Nephron progenitor cell (in vitro differentiated cells): ENCODE data around the gene NR1H2.

Experiments used
- DNase-seq: peaks from one replicate; pipeline ENCODE4 v3.0.0; 2021
- H3K27ac Mint-ChIP-seq: 2 replicates; pipeline ENCODE4 v1.8.0; 2021; ENCODE audit warnings: mild to moderate bottlenecking, moderate library complexity, mixed read lengths
- H3K27me3 Mint-ChIP-seq: 2 replicates; pipeline ENCODE4 v1.8.0; 2021; ENCODE audit warnings: mild to moderate bottlenecking, low read depth, mixed read lengths; ENCODE audit not compliant: poor library complexity
- H3K36me3 Mint-ChIP-seq: 2 replicates; pipeline ENCODE4 v1.8.0; 2021; ENCODE audit warnings: low read depth, mixed read lengths
- H3K4me1 Mint-ChIP-seq: 2 replicates; pipeline ENCODE4 v1.8.0; 2021; ENCODE audit warnings: mixed read lengths
- H3K4me3 Mint-ChIP-seq: 2 replicates; pipeline ENCODE4 v1.8.0; 2021; ENCODE audit warnings: mild to moderate bottlenecking, moderate library complexity, mixed read lengths
- H3K9me3 Mint-ChIP-seq: 2 replicates; pipeline ENCODE4 v1.8.0; 2021; ENCODE audit warnings: mild to moderate bottlenecking, moderate library complexity, mixed read lengths
- TF ChIP-seq, protein P1 (sequence below): fragments of 200-600 bp; sonication (generic); IDR thresholded peaks from 2 replicates; pipeline ENCODE4 v1.5.0; 2021; ENCODE audit warnings: antibody characterized with exemption

Gene NR1H2

DNA sequence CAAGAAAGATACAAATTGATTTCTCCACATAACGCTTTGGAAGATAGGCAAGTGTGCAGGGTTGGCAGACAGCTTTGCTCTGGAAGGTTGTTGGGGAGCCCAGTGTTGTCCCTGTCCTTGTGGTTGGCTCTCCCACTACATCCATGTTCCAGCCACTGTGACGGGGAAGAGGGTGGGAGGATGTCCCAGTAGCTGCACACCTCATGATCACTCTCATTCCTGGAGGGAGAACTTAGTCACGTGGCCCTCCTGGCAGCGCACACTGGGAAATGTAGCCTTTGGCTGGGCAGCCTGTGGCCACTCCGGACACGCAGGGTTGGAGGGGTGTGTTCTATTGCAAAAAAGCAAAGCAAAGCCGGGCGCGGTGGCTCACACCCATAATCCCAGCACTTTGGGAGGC lies 17.8 kb downstream of the NR1H2 start:
- peaks cover 40% of the 10 kb centered on the region for H3K9me3 Mint-ChIP-seq
- H3K27ac Mint-ChIP-seq, result no peak overlapping the region
- H3K36me3 Mint-ChIP-seq, result peaks cover 62% of the 10 kb centered on the region
- H3K4me3 Mint-ChIP-seq, result no peak overlapping the region
- TF ChIP-seq, protein P1, sequence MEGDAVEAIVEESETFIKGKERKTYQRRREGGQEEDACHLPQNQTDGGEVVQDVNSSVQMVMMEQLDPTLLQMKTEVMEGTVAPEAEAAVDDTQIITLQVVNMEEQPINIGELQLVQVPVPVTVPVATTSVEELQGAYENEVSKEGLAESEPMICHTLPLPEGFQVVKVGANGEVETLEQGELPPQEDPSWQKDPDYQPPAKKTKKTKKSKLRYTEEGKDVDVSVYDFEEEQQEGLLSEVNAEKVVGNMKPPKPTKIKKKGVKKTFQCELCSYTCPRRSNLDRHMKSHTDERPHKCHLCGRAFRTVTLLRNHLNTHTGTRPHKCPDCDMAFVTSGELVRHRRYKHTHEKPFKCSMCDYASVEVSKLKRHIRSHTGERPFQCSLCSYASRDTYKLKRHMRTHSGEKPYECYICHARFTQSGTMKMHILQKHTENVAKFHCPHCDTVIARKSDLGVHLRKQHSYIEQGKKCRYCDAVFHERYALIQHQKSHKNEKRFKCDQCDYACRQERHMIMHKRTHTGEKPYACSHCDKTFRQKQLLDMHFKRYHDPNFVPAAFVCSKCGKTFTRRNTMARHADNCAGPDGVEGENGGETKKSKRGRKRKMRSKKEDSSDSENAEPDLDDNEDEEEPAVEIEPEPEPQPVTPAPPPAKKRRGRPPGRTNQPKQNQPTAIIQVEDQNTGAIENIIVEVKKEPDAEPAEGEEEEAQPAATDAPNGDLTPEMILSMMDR, result no peak
- no peaks in the 10 kb centered on the region for H3K27me3 Mint-ChIP-seq
- peaks cover 13% of the 10 kb centered on the region for H3K4me1 Mint-ChIP-seq
- no peak for DNase-seq

GRCh38 chr19:50398675-50399367 lies 22.6 kb downstream of the NR1H2 start:
- no peak for DNase-seq
- TF ChIP-seq, protein P1, result no peak
- H3K27ac Mint-ChIP-seq, result no peak overlapping the region
- H3K36me3 Mint-ChIP-seq, result peaks cover 37% of the 10 kb centered on the region
- H3K4me1 Mint-ChIP-seq, result peaks cover 16% of the 10 kb centered on the region
- H3K27me3 Mint-ChIP-seq, result no peaks in the 10 kb centered on the region
- H3K9me3 Mint-ChIP-seq, result peaks cover 7% of the 10 kb centered on the region
- no peak overlapping the region for H3K4me3 Mint-ChIP-seq

DNA sequence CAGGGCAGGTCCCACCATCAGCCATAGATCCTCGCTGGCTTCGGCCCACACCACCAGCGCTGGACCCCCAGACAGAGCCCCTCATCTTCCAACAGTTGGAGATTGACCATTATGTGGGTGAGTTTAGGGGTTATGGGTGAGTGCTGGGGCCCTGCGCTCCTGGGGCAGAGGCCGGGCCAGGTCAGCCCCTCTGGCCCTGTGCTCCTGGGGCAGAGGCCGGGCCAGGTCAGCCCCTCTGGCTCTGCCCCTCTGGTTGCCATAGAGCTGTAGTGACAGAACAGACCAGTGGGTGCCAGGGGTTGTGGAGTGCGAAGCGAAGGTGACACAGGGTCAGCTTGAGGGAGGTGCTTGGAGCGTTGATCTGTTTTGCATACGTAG lies 23.1 kb downstream of the NR1H2 start:
- DNase-seq, result no peak
- Mint-ChIP-seq H3K9me3 (peaks cover 4% of the 10 kb centered on the region), H3K4me1 (peaks cover 16% of the 10 kb centered on the region), H3K4me3 (no peak overlapping the region), H3K27me3 (no peaks in the 10 kb centered on the region), H3K36me3 (peaks cover 36% of the 10 kb centered on the region), H3K27ac (no peak overlapping the region)
- TF ChIP-seq, protein P1, result no peak

DNA sequence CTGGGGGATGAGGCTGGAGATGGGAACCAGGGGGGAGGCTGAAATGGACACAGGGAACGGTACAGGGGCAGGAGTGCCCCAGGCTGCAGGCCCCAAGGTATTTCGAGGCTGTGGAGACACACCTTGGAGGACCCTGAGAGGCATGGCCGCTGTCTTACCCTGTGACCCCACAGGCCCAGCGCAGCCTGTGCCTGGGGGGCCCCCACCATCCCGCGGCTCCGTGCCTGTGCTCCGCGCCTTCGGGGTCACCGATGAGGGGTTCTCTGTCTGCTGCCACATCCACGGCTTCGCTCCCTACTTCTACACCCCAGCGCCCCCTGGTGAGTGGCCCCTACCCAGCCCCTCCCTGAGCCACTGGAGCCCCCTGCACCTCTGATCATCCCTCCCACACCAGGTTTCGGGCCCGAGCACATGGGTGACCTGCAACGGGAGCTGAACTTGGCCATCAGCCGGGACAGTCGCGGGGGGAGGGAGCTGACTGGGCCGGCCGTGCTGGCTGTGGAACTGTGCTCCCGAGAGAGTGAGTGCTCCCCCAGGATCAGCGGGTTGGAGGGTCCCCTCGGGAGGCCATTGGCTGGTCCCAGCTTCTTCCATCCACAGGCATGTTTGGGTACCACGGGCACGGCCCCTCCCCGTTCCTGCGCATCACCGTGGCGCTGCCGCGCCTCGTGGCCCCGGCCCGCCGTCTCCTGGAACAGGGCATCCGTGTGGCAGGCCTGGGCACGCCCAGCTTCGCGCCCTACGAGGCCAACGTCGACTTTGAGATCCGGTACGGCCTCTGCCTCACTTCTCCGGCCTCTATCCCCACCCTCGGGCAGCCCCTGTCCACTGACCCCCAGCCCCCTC lies 25.6 kb downstream of the NR1H2 start:
- H3K4me1 Mint-ChIP-seq, result peaks cover 16% of the 10 kb centered on the region
- H3K4me3 Mint-ChIP-seq, result no peak overlapping the region
- no peak overlapping the region for H3K27ac Mint-ChIP-seq
- peaks cover 38% of the 10 kb centered on the region for H3K36me3 Mint-ChIP-seq
- TF ChIP-seq, protein P1, result no peak
- DNase-seq, result no peak
- H3K9me3 Mint-ChIP-seq, result no peaks in the 10 kb centered on the region
- H3K27me3 Mint-ChIP-seq, result no peaks in the 10 kb centered on the region

DNA sequence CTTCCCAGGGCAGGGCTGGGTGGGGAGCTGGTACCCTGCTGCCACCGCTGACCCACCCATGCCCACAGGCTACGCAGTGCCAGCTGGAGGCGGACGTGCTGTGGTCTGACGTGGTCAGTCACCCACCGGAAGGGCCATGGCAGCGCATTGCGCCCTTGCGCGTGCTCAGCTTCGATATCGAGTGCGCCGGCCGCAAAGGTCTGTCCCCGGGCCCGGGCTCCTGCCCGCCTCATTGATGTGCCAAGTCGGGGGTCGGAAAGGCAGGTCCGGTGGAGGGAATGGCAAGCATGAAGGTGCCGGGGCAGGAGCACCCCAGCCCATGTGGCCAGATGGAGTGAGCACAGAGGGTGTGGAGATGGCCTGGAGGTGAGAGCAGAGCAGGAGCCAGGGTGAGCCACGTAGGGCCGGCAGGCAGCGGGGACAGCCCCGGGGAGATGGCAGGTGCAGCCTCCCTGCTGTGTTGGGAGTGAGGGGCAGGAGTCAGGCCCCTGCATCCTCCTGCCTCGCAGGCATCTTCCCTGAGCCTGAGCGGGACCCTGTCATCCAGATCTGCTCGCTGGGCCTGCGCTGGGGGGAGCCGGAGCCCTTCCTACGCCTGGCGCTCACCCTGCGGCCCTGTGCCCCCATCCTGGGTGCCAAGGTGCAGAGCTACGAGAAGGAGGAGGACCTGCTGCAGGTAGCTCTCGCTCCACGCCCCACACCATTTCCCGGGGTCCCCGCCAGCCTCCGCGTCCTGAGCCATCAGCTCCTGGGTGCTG lies 26.5 kb downstream of the NR1H2 start:
- Mint-ChIP-seq H3K27me3 (no peaks in the 10 kb centered on the region), H3K4me1 (peaks cover 15% of the 10 kb centered on the region), H3K9me3 (no peaks in the 10 kb centered on the region), H3K36me3 (peaks cover 37% of the 10 kb centered on the region), H3K4me3 (no peak overlapping the region), H3K27ac (no peak overlapping the region)
- TF ChIP-seq, protein P1, result no peak
- no peak for DNase-seq
